HAP-1 (cell line): Measurements from ENCODE around the gene FAM171A1.

Experiments used
- DNase-seq, 2 experiments: peaks; one replicate each; pipeline ENCODE4 v3.0.0-alpha.2; 2016 to 2020; ENCODE audit warnings: low spot score in 2 of 2
- H3K27me3 ChIP-seq: fragments of 250-450 bp; sonication (Bioruptor Pico); 2 replicates; pipeline ENCODE4 v1.5.1; 2020; ENCODE audit warnings: low read depth, mild to moderate bottlenecking, moderate library complexity
- H3K36me3 ChIP-seq: fragments of 250-450 bp; sonication (Bioruptor Pico); replicated peaks from 2 replicates; pipeline ENCODE4 v1.5.1; 2020; ENCODE audit warnings: mild to moderate bottlenecking
- H3K4me1 ChIP-seq: fragments of 250-450 bp; sonication (Bioruptor Pico); 2 replicates; pipeline ENCODE4 v1.5.1; 2020; ENCODE audit warnings: mild to moderate bottlenecking
- H3K4me3 ChIP-seq: fragments of 250-450 bp; sonication (Bioruptor Pico); 2 replicates; pipeline ENCODE4 v1.5.1; 2020; ENCODE audit warnings: mild to moderate bottlenecking, moderate library complexity
- H3K9me3 ChIP-seq: fragments of 250-450 bp; sonication (Bioruptor Pico); 2 replicates; pipeline ENCODE4 v1.5.1; 2020; ENCODE audit warnings: mild to moderate bottlenecking, moderate library complexity
- in situ Hi-C: fragments of 300-500 bp; cut with MboI; formaldehyde crosslinking; loops from 3 replicates; pipeline ENCODE4 v1.14.3; 2020; ENCODE audit warnings: low sequenced_read_pairs, inconsistent platforms, mixed read lengths

FAM171A1 gene

DNA sequence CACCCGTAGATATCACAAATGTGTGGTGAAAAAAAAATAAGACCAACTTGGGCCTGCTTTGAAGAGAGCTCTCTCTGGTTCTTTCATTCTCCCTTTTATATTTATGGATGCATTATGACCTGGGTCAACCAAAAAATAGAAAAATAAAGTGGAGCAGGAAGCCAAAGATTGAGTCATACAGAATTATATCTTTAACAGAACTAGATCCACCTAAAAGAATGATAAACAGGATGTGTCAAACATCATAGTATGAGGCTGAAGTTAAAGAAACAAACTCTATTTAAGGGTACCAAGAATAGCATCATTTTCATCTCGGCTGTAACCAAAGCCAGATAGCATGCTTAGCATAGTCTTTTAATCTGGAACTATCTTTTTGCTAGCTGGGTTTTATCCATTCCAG is 173.8 kb downstream of the FAM171A1 start:
- in situ Hi-C loops: no loop called here
- H3K9me3 ChIP-seq: no peaks in the 10 kb centered on the region
- no peaks in the 10 kb centered on the region; the same call in 1 of the 2 replicates for H3K4me1 ChIP-seq
- H3K36me3 ChIP-seq: no peaks in the 10 kb centered on the region
- no peak for DNase-seq
- no peak overlapping the region for H3K4me3 ChIP-seq
- H3K27me3 ChIP-seq: no peaks in the 10 kb centered on the region

DNA sequence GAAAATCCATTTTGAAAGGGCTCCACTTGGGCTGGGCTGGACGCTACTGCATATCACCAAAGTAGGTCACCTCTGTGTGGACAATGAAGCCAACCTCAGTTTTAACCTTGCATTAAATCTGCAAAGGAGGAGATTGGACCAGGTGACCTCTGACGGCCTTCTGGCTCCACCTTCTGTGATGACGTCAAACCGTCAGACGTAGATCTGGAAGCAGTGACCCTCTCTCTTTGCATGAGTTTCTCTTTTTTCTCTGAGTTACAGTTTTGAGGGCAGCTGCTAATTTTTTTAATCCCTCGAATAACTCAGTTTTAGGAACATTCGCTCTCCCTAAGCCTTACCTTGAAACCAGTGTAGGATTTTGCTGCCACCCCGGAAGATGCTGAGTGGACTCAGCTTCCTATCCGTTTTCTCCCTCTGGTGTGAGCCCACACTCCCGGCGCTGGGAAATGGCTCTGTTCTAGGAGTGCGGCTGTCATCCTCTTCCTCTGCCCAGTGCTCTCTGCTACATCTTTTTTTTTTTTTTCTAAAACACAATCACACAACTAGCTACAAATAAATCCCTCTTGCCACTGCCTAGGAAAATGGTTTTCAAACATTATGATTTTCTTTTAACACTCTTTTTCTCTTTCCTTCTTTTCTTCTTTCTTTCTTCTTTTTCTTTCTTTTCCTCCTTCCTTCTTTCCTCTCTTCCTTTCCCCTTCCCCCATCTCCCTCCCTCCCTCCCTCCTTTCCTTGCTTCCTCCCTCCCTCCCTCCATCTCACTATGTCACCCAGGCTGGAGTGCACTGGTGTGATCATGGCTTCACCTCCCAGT is 174.9 kb downstream of the FAM171A1 start:
- no peaks in the 10 kb centered on the region; the same call in 1 of the 2 replicates for H3K4me1 ChIP-seq
- H3K27me3 ChIP-seq: no peaks in the 10 kb centered on the region
- no peak for DNase-seq
- no peaks in the 10 kb centered on the region for H3K9me3 ChIP-seq
- no peak overlapping the region for H3K4me3 ChIP-seq
- in situ Hi-C loops: no loop called here
- H3K36me3 ChIP-seq: no peaks in the 10 kb centered on the region

DNA sequence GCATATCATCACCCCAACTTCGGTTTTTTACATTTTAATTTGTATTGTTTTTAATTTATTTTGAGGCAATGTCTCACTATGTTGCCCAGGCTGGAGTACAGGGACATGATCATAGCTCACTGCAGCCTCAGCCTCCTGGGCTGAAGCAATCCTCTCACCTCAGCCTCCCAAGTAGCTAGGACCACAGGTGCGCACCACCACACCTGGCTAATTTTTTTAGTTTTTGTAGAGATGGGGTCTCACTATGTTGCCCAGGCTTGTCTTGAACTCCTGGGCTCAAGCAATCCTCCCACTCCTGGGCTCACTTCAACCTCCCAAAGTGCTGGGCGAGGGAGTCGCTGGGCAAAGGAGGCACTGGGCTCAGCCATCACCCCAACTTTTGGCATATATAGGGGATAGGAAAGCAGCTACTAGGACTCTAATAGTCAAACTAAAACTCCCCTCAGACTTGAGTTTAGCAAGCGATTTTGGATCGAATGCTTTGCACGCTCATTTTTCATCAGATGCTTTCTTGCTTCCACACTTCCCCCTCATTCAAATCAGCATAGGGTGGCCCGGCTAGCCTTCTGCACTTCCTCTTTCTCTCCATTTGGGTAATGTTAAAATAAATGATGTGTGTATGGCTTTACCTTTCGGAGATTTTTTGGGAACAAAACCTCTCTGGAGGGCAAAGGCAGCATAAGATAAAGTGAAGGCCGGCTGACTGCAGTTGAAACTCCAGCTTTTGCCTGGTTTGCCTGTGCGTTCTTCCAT is 181.8 kb downstream of the FAM171A1 start:
- Histone ChIP-seq H3K4me1 (no peaks in the 10 kb centered on the region), H3K9me3 (no peaks in the 10 kb centered on the region)
- in situ Hi-C loops: no loop called here

DNA sequence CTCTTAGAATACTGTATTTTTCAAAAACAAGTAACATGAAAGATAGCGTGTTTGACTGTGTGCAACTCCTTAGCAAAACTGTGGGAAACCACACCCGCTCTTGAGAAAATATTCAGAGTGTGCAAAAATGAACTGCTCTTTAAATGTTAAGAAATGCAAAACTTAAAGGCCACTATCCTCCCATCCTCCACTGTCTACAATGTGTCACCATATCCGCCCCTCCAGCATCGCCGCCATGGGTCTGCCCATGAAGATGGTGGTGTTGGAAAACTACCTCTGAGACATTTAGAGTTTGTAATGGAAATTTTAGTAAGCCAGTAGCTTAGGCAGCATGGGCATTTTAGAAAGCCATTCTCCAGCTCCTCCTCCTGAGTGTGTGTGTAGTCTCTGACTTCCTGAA is 182.5 kb downstream of the FAM171A1 start:
- in situ Hi-C loops: no loop called here
- no peaks in the 10 kb centered on the region for H3K36me3 ChIP-seq
- H3K9me3 ChIP-seq: no peaks in the 10 kb centered on the region
- no peaks in the 10 kb centered on the region for H3K4me1 ChIP-seq
- no peak overlapping the region for H3K4me3 ChIP-seq
- DNase-seq: no peak
- no peaks in the 10 kb centered on the region for H3K27me3 ChIP-seq

More for the DNA sequence above, 181.8 kb downstream of the FAM171A1 start:
- no peaks in the 10 kb centered on the region for H3K27me3 ChIP-seq
- no peak for DNase-seq
- no peaks in the 10 kb centered on the region for H3K36me3 ChIP-seq
- H3K4me3 ChIP-seq: no peak overlapping the region

DNA sequence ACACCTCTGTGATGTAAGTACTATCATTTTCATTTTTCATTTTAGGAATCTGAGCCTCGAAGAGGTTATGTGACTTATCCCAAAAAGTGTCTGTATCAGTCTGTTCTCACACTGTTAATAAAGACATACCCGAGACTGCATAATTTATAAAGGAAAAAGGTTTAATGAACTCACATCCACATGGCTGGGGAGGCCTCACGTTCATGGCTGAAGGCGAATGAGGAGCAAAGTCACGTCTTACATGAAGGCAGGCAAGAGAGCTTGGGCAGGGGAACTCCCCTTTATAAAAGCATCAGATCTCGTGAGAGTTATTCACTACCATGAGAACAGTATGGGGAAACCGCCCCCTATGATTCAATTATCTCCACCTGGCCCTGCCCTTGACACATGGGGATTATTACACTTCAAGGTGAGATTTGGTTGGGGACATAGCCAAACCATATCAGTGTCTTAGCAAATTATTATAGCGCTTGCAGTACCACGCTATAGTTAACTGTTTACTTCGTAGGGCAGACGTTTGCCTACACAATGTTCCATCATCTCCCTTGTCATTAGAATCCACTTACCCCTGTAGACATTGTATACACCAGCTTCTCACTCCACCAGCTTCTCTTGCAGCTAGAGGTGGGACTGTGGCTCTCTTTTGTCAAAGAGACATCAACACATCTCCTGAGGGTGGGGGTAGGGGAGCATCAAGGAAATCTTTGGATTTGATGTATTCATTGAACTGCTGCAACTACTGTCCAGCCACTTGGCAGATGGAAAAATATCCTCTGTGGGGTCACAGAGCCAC is 187.2 kb downstream of the FAM171A1 start:
- Histone ChIP-seq H3K36me3 (no peaks in the 10 kb centered on the region), H3K4me3 (no peak overlapping the region), H3K9me3 (no peaks in the 10 kb centered on the region), H3K27me3 (no peaks in the 10 kb centered on the region), H3K4me1 (no peaks in the 10 kb centered on the region)
- in situ Hi-C loops: no loop called here
- no peak for DNase-seq

DNA sequence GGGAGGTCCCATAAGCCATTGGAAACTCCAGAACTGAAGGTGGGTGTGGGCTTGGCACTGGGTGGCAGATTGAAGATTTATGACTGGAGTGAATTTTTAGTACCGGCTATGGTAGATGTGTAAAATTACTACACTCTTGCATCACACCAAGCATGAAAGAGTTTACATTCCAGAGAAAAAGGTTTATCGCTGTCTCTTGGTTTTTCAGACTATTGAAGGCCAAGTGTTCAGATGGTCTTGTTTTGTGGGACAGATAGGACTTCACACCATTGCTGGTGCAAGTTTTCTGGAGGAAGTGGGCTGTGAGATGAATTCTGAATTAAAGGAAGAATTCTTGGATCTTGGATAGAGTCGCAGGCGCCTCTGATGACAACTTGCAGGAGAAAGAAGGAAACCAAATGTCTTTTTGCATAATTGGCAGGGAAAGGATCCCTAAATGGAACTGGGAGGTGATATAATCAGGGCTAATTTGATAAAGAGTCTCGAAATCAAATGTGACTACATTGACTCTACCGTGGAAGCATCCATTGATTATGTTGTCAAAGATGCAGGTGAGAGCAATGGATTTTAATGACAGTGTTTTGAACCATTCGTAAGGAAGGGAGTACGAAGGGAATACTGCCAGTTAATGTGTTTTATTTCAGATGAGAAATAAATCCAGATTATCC is 188.4 kb downstream of the FAM171A1 start:
- in situ Hi-C loops: no loop called here
- no peak for DNase-seq
- no peak overlapping the region for H3K4me3 ChIP-seq

DNA sequence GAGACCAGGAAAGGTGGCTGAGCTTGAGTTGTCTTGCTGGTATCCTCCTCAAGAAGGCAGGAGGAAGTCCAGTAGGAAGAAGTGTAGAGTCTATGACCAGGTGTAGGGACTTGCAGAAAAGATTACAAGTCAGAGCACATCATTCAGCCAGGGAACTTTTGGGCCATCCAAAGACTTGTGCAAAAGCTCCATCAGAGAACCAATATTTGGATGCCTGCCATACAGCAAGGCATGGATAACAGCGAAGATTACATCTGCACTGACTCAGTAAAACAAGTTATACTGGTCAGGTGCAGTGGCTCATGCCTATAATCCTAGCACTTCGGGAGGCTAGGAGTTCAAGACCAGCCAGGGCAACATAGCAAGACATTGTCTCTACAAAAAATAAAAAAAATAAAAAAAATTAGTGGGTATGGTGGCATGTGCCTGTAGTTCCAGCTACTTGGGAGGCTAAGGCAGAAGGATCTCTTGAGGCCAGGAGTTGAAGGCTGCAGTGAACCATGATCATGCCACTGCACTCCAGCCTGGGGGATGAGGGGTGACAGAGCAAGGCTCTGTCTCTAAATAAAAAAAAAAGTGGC is 189.4 kb downstream of the FAM171A1 start:
- H3K36me3 ChIP-seq: no peaks in the 10 kb centered on the region
- no peak for DNase-seq

More for the DNA sequence above, 188.4 kb downstream of the FAM171A1 start:
- no peaks in the 10 kb centered on the region for H3K9me3 ChIP-seq
- H3K36me3 ChIP-seq: no peaks in the 10 kb centered on the region
- H3K4me1 ChIP-seq: no peaks in the 10 kb centered on the region
- H3K27me3 ChIP-seq: no peaks in the 10 kb centered on the region

DNA sequence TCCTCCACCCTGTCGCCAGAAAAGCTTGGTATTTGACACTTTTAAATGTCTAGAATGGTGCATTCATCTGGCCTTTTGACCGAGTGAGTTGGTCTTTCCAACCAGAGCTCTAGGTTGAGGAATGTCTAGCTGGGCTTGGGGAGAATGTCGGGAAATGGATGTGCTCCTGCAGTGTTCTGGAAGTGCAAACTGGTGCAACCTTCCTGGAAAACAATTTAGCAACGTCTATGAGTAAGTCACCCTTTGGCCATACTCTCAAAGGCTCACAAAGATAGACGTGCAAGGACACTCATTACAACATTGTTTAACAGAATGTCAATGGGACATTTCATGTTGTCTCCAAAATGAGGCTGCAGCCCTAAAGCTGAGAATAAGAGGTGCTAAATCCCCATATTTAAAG is 190.4 kb downstream of the FAM171A1 start:
- no peaks in the 10 kb centered on the region for H3K4me1 ChIP-seq
- in situ Hi-C loops: no loop called here
- no peaks in the 10 kb centered on the region for H3K36me3 ChIP-seq
- DNase-seq: no peak
- no peaks in the 10 kb centered on the region for H3K27me3 ChIP-seq
- H3K4me3 ChIP-seq: no peak overlapping the region
- H3K9me3 ChIP-seq: no peaks in the 10 kb centered on the region

More for the DNA sequence above, 189.4 kb downstream of the FAM171A1 start:
- Histone ChIP-seq H3K9me3 (no peaks in the 10 kb centered on the region), H3K27me3 (no peaks in the 10 kb centered on the region), H3K4me1 (no peaks in the 10 kb centered on the region), H3K4me3 (no peak overlapping the region)
- in situ Hi-C loops: no loop called here

DNA sequence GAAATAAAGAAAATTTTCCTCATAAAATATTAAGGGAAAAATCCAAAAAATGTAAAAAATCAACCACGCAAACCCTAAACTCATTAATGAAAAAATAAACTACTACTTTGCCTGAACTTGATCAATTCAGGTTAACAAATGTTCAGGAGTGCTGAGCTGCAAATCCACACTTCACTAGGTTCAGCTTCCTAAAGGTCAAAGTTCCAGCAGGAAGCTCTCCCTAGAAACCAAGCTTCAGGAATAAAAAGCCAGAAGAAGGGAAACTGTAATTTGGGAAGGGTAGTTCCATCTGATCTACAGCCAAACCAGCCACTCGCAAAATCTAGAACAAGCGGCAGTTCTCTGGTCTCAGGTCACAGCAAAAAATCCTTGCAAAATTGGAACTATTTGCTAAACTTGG is 194.8 kb downstream of the FAM171A1 start:
- no peaks in the 10 kb centered on the region for H3K4me1 ChIP-seq
- H3K27me3 ChIP-seq: no peaks in the 10 kb centered on the region
- in situ Hi-C loops: no loop called here
- no peaks in the 10 kb centered on the region for H3K36me3 ChIP-seq
- H3K4me3 ChIP-seq: no peak overlapping the region
- no peak for DNase-seq
- H3K9me3 ChIP-seq: no peaks in the 10 kb centered on the region

DNA sequence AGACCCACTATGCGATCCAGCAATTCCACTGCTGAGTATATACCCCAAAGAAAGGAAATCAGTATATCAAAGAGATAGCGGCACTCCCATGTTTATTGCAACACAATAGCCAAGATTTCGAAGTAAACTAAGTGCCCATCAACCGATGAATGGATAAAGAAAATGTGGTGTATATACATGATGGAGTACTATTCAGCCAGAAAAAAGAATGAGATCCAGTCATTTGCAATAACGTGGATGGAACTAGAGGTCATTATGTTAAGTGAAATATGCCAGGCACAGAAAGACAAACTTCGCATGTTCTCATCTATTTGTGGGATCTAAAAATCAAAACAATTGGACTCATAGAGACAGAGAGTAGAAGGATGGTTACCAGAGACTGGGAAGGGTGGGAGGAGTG is 195.5 kb downstream of the FAM171A1 start:
- Histone ChIP-seq H3K4me1 (no peaks in the 10 kb centered on the region), H3K36me3 (no peaks in the 10 kb centered on the region), H3K4me3 (no peak overlapping the region), H3K9me3 (no peaks in the 10 kb centered on the region), H3K27me3 (no peaks in the 10 kb centered on the region)
- in situ Hi-C loops: no loop called here
- DNase-seq: no peak

DNA sequence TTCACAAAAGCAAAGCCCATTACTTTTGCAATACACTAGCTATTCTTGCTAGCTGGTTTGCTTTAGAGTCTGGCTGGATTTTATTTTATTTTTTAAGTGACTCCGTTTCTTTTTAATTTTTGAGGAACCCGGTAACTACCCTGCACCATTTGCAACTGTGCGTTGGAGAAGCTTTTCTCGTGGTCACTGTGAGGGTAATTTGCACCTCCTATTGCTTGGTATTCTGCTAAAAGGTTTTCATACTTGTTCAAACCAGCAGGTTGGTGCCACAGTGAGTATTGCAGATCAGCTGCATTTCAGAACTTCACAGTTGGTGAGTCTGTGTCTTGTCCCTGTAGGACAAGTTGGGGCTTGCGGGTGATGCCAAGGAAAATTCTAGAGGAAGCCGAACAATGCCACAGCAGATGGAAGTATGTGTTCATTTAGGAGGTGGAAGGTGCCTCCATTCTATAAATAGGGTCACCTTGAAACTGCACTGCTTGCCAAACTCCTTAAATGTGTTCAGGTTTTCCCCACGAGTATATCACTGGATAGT is 198.7 kb downstream of the FAM171A1 start:
- H3K36me3 ChIP-seq: no peaks in the 10 kb centered on the region
- H3K4me1 ChIP-seq: peaks cover 14% of the 10 kb centered on the region
- H3K27me3 ChIP-seq: no peaks in the 10 kb centered on the region
- no peak overlapping the region for H3K4me3 ChIP-seq
- in situ Hi-C loops: no loop called here
- no peak for DNase-seq
- H3K9me3 ChIP-seq: no peaks in the 10 kb centered on the region

DNA sequence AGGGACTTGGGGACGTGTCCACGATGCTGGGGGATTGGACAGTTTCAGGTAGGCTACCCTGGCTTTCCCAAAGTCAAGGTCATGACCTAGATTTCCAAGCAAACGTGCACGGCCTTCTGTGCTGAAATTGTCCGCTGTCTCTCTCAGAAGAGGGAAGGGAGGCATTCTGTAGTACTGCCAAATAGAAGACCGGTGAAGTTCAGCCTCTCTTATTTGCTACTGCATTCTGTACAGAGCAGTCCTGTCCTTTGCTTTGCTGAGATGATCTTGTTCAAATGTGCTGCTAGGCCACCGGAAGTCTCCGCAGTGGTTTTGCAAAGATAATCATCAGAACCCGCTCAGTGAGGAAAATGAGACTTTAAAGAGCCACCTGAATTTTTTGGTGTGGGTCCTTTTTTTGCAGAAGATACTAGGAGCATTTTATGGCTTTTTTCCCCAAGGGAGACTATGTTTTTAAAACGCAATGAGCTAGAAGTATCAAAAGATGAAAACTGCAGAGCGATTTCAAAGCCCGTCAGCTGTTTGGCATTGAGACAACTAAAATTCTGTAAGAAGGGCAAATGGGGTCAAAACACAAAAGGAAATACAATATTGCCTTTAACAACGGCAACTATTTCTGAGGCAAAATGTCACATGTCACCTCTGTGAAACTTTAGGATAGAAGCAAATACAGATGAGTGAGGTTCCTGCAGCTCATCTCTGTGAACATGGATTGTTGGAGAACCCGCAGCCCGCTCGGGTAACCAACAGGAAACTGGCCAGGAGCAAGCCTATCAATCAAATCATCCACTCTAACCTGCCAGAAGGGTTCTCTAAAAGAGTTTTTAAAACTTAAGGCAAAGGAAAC is 201.3 kb downstream of the FAM171A1 start:
- in situ Hi-C loops: no loop called here
- Histone ChIP-seq H3K4me3 (no peak overlapping the region), H3K9me3 (no peaks in the 10 kb centered on the region), H3K36me3 (no peaks in the 10 kb centered on the region), H3K4me1 (peaks cover 27% of the 10 kb centered on the region), H3K27me3 (no peaks in the 10 kb centered on the region)
- DNase-seq: no peak
